Measurements from ENCODE around the gene MS4A8.

GRCh38 chr11:60710482-60710881 is 11.1 kb downstream of the MS4A8 start:
- TF ChIP-seq EZH2phosphoT487 (IDR thresholded peaks at IDR 0.05; ENCODE audit: insufficient read depth, low read depth) (no peak), EZH2 (IDR thresholded peaks at IDR 0.05; ENCODE audit: insufficient read depth, poor library complexity, severe bottlenecking) (no peak)
